ENCODE data around the gene ITM2B. TPM values are rescaled to one million over a fixed set of nuclear protein-coding genes. Genes with fewer than 3 reads are reported as not detected.
A peak's percentile ranks its signal among the peaks of the same experiment; 100 is the strongest.

ITM2B gene
- total and polyA plus RNA-seq, 10 of the 15 experiments (the other 5 are each of a cell fraction or from before 2014, with no cell fraction given): 2.5 to 18.1 (median 4.9) TPM

DNA sequence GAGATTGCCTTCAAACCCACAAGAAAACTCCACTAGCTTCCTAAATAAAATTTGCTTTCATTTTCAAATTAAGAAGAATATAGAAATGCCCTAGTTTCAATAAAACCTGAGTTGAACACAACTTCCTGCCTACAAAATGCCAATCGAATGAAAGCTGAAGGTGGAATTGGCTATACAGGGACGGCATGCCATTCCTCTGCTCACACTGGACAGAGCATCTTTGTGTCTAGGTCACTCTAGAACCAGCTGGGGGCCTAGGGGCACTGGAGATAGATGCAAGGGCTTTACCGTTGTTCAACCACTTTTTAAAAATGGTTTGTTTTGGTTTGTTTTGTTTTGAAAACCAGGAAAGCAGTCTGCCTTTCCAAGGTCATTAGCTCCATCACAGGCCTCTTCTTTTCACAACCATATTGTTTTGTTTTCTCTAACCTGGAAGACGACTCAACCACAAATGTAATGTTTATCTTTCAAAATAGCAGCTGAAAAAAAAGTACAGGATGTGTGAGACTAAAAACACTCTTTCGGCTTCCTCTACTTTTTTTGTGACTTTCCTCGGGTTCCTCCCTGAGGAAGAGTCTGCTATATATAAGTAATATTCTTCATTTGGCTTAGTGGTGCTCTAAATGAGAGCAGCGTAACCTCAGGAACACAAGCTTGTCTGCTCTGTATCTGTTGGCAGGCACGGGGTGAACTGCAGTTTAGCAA is 11.9 kb upstream of the ITM2B start:
- TF ChIP-seq MXI1 (IDR thresholded peaks at IDR 0.05; ENCODE audit: low read depth, low read length) (no peak), ZSCAN29 (IDR thresholded peaks at IDR 0.05) (no peak), NFYB (IDR thresholded peaks at IDR 0.05; ENCODE audit: insufficient read depth, low read depth, low read length) (no peak), SREBF1 (IDR thresholded peaks at IDR 0.05; ENCODE audit: low read length) (no peak), MYC (IDR thresholded peaks at IDR 0.05; ENCODE audit: insufficient read depth, insufficient read length, insufficient replicate concordance, low read length, severe bottlenecking) (no peak), POLR2AphosphoS2 (IDR thresholded peaks at IDR 0.05; ENCODE audit: low read depth, low read length) (no peak)
- Histone ChIP-seq H3K9me3 (replicated peaks; ENCODE audit: control insufficient read depth, insufficient read depth, low read length) (no peaks in the 10 kb centered on the region; the same call in 2 of the 3 replicates), H4K20me1 (ENCODE audit: control insufficient read depth, insufficient read depth) (no peaks in the 10 kb centered on the region), H3K4me1 (ENCODE audit: control insufficient read depth, insufficient read depth, low read length) (no peaks in the 10 kb centered on the region), H3K4me3 (no peak overlapping the region), H3K36me3 (ENCODE audit: control insufficient read depth in 2 of 2, insufficient read depth in 2 of 2, low read length in 1 of 2) (no peaks in the 10 kb centered on the region), H3K9ac (ENCODE audit: control insufficient read depth, insufficient read depth, low read length) (no peak overlapping the region), H3K4me2 (ENCODE audit: control insufficient read depth, insufficient read depth) (peak overlapping the region; percentile 15; the same call in 1 of the 2 replicates), H2AFZ (ENCODE audit: control insufficient read depth, low read depth, low read length) (no peak overlapping the region), H3K27ac (ENCODE audit: control insufficient read depth, insufficient read depth) (no peak overlapping the region), H3K79me2 (ENCODE audit: control insufficient read depth, insufficient read depth, low read length) (no peaks in the 10 kb centered on the region), H3K27me3 (replicated peaks in 1 of 2; ENCODE audit: control insufficient read depth in 2 of 2, insufficient read depth in 2 of 2, low read length in 1 of 2) (peaks cover 0 to 6% of the 10 kb centered on the region in 2 experiments; a peak in 1 of 4 replicates)
- DNase-seq (ENCODE audit: low read depth, low spot score) (no peak), FAIRE-seq (no peak), ATAC-seq (no peak)
- POLR2A ChIA-PET: interaction anchor here (0.6 kb wide), 1 partner anchor 27 kb away, joined by 3 read pairs; no protein-coding TSS in a partner anchor
- in situ Hi-C loops (cut with MboI): no loop called here
- SMC1A ChIA-PET (ENCODE audit: uncharacterized antibody, unreplicated experiment): no interaction called here
- CTCF ChIA-PET: interaction anchor here (0.7 to 1.3 kb wide), 3 partner anchors 14 to 183 kb away, joined by 3 read pairs; no protein-coding TSS in a partner anchor
- 8% methylated on average over 8 of the region's 8 CpGs for WGBS (ENCODE audit: insufficient coverage, insufficient replicate concordance, low lambda C conversion rate, missing lambda C conversion rate)
- RAD21 ChIA-PET (ENCODE audit: unreplicated experiment): no interaction called here
- no TSS peak for BruUV-seq (replicated peaks)
- intact Hi-C loops (cut with micrococcal nuclease; ENCODE audit: unreplicated experiment): no loop called here

Data from GM12878 (cell line).